Measurements from ENCODE around the gene FANCB. TPM values are rescaled to one million over a fixed set of nuclear protein-coding genes. Genes with fewer than 3 reads are reported as not detected.

The FANCB gene
- total and polyA plus RNA-seq, 2 of the 13 experiments (the other 11 are each of a cell fraction or from before 2014, with no cell fraction given), result 1.0 to 5.8 TPM

- CTCF ChIA-PET (ENCODE audit: low intra/inter-chr PET ratio, low total read pairs), result no interaction called here
- Histone ChIP-seq H3K4me3 (replicated peaks in 1 of 3; ENCODE audit: insufficient read depth in 1 of 3, low read depth in 2 of 3, low read length in 3 of 3) (no peak overlapping the region), H3K27ac (ENCODE audit: extremely low read length, insufficient read depth, low read length) (no peak overlapping the region), H3K9ac (ENCODE audit: insufficient read depth, low read depth, low read length) (no peak overlapping the region), H3K9me3 (ENCODE audit: low read length) (no peaks in the 10 kb centered on the region), H3K79me2 (ENCODE audit: insufficient read depth, low read length) (no peaks in the 10 kb centered on the region), H3K4me2 (ENCODE audit: low read depth, low read length) (no peak overlapping the region), H2AFZ (ENCODE audit: low read length) (no peak overlapping the region), H3K36me3 (replicated peaks in 1 of 2; ENCODE audit: control insufficient read depth in 1 of 2, insufficient read depth in 2 of 2, low read length in 2 of 2) (peaks cover 0 to 4% of the 10 kb centered on the region in 2 experiments; a peak in 1 of 5 replicates), H3K27me3 (ENCODE audit: control insufficient read depth in 1 of 2, insufficient read depth in 2 of 2, low read length in 2 of 2) (no peaks in the 10 kb centered on the region), H3K4me1 (ENCODE audit: insufficient read depth, low read length) (no peaks in the 10 kb centered on the region), H4K20me1 (ENCODE audit: insufficient read depth, low read length) (no peaks in the 10 kb centered on the region)
- TF ChIP-seq SP1 (IDR thresholded peaks at IDR 0.05) (no peak), SP1 (CRISPR knock-in tag; IDR thresholded peaks at IDR 0.05) (no peak), MATR3 (CRISPR knock-in tag; IDR thresholded peaks at IDR 0.05) (no peak), KDM5B (CRISPR knock-in tag; IDR thresholded peaks at IDR 0.05; ENCODE audit: borderline replicate concordance) (no peak), ZNF766 (CRISPR knock-in tag; IDR thresholded peaks at IDR 0.05; ENCODE audit: borderline replicate concordance) (no peak), MYNN (CRISPR knock-in tag; IDR thresholded peaks at IDR 0.05; ENCODE audit: low read depth) (no peak)
- BruUV-seq (replicated peaks), result no TSS peak
- 100% methylated on average over 4 of the region's 6 CpGs for WGBS (ENCODE audit: low lambda C conversion rate)
- in situ Hi-C loops (cut with HindIII; ENCODE audit: extremely low pct_ligation_motif_present, low pct_unique_long_range_greater_than_20kb) (no loop called here), intact Hi-C loops (cut with micrococcal nuclease; ENCODE audit: unreplicated experiment) (no loop called here)
- DNase-seq (ENCODE audit: low spot score) (no peak), FAIRE-seq (no peak), ATAC-seq (no peak)
- POLR2A ChIA-PET, result no interaction called here
Measured at GRCh38 chrX:14922437-14922836, 49.6 kb upstream of the FANCB start.

- POLR2A ChIA-PET, result no interaction called here
Measured at GRCh38 chrX:14920196-14920595, 47.3 kb upstream of the FANCB start.

More at GRCh38 chrX:14920196-14920595, 47.3 kb upstream of the FANCB start:
- Histone ChIP-seq H3K9me3 (ENCODE audit: low read length) (no peaks in the 10 kb centered on the region), H3K4me3 (replicated peaks in 1 of 3; ENCODE audit: insufficient read depth in 1 of 3, low read depth in 2 of 3, low read length in 3 of 3) (no peak overlapping the region), H2AFZ (ENCODE audit: low read length) (no peak overlapping the region), H4K20me1 (ENCODE audit: insufficient read depth, low read length) (no peaks in the 10 kb centered on the region), H3K9ac (ENCODE audit: insufficient read depth, low read depth, low read length) (no peak overlapping the region), H3K27ac (ENCODE audit: extremely low read length, insufficient read depth, low read length) (no peak overlapping the region), H3K79me2 (ENCODE audit: insufficient read depth, low read length) (no peaks in the 10 kb centered on the region), H3K4me2 (ENCODE audit: low read depth, low read length) (no peak overlapping the region), H3K4me1 (ENCODE audit: insufficient read depth, low read length) (no peaks in the 10 kb centered on the region), H3K36me3 (replicated peaks in 1 of 2; ENCODE audit: control insufficient read depth in 1 of 2, insufficient read depth in 2 of 2, low read length in 2 of 2) (peaks cover 2 to 11% of the 10 kb centered on the region in 2 experiments; a peak in 3 of 5 replicates), H3K27me3 (ENCODE audit: control insufficient read depth in 1 of 2, insufficient read depth in 2 of 2, low read length in 2 of 2) (no peaks in the 10 kb centered on the region)
- no peak for DNase-seq (ENCODE audit: low spot score)
- no peak for FAIRE-seq
- TF ChIP-seq REPIN1 (CRISPR knock-in tag; IDR thresholded peaks at IDR 0.05; ENCODE audit: borderline replicate concordance, low read depth) (no peak), ZNF556 (CRISPR knock-in tag; IDR thresholded peaks at IDR 0.05; ENCODE audit: borderline replicate concordance) (no peak), CEBPB (IDR thresholded peaks at IDR 0.05; ENCODE audit: borderline replicate concordance, low read depth, low read length) (no peak), ZNF17 (CRISPR knock-in tag; IDR thresholded peaks at IDR 0.05) (no peak), ELF4 (CRISPR knock-in tag; IDR thresholded peaks at IDR 0.05; ENCODE audit: borderline replicate concordance) (no peak)
- 100% methylated on average over 2 of the region's 2 CpGs for WGBS (ENCODE audit: low lambda C conversion rate)
- intact Hi-C loops (cut with micrococcal nuclease; ENCODE audit: unreplicated experiment), result no loop called here
- in situ Hi-C loops (cut with HindIII; ENCODE audit: extremely low pct_ligation_motif_present, low pct_unique_long_range_greater_than_20kb), result no loop called here
- no TSS peak for BruUV-seq (replicated peaks)
- no peak for ATAC-seq
- CTCF ChIA-PET (ENCODE audit: low intra/inter-chr PET ratio, low total read pairs), result no interaction called here
